Skeletal muscle satellite cell (primary cell): ENCODE results near the gene FAM72A. TPM values are rescaled to one million over a fixed set of nuclear protein-coding genes. Genes with fewer than 3 reads are reported as not detected.
"Not testable (repeated sequence)": the region's sequence is repeated elsewhere in the genome, so short reads cannot be mapped to it uniquely, and the experiment has no call there.

Experiments used
- H3K27me3 ChIP-seq: 2 replicates; pipeline ENCODE4 v1.7.0; 2013; ENCODE audit warnings: low read length; ENCODE audit not compliant: control insufficient read depth, insufficient read depth
- H3K36me3 ChIP-seq: 2 replicates; pipeline ENCODE4 v1.7.0; 2013; ENCODE audit warnings: mild to moderate bottlenecking, control low read depth, low read length; ENCODE audit not compliant: insufficient read depth
- H3K4me1 ChIP-seq: 2 replicates; pipeline ENCODE4 v1.7.0; 2013; ENCODE audit warnings: low read length; ENCODE audit not compliant: control insufficient read depth, insufficient read depth
- H3K4me2 ChIP-seq: 2 replicates; pipeline ENCODE4 v1.7.0; 2013; ENCODE audit warnings: mild to moderate bottlenecking, low read length
- H3K4me3 ChIP-seq: 2 replicates; pipeline ENCODE4 v1.7.0; 2013; ENCODE audit warnings: low read length
- H3K9ac ChIP-seq: 2 replicates; pipeline ENCODE4 v1.7.0; 2013; ENCODE audit warnings: mild to moderate bottlenecking, low read depth, low read length, moderate library complexity
- H3K9me3 ChIP-seq: replicated peaks from 2 replicates; pipeline ENCODE4 v1.7.0; 2013; ENCODE audit warnings: mild to moderate bottlenecking, control low read depth, low read length
- total RNA-seq: library from RNA; depleted of rRNA; stranded (reverse); fragments of >200 nt; gene quantifications from 2 replicates; pipeline ENCODE4 v1.2.3, GENCODE V29; 2012; rRNA removed

The FAM72A gene
- 2.4 and 5.3 TPM in 2 replicates for total RNA-seq

DNA sequence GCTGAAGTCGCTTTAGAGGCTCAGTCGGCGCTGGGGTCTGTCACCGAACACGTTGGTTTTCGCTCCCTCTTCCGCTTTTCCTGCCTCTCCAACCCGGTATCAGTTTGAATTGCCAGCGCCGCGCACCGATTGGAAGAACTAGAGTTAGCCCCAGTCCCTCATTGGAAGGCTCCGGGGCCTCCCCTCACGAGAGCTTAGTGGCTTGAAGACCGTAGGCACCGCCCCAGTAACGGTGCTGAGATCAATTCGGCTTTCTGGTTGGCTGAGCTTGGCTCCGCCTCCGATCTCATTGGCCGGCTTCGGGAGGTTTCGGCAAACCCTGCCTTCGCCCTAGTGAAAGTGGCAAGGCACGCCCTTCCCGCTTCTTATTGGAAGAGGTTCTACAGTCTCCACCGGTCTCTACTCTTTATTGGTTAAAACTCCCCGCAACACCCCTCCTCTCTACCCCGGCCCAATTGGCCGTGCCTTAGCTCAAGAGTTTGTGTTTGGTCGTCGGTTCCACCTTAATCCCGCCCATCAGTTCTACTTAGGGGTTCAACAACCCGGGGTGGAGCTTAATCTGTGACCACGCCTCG, at the start of gene FAM72A:
Gene FAM72A (minus strand): TSS at position 51 of the 575 bp plus-strand sequence. CDS start 814 bp downstream, outside the sequence.
- not testable (repeated sequence) for H3K27me3 ChIP-seq, H3K9me3 ChIP-seq, H3K36me3 ChIP-seq, H3K4me1 ChIP-seq
- peak within 1 kb of the TSS; percentile 66 for H3K4me2 ChIP-seq
- H3K4me3 ChIP-seq: peak within 1 kb of the TSS; percentile 68
- peak within 1 kb of the TSS; percentile 70 for H3K9ac ChIP-seq

GRCh38 chr1:206250953-206251681, 48.5 kb upstream of the FAM72A start:
- not testable (repeated sequence) for H3K4me2 ChIP-seq, H3K27me3 ChIP-seq, H3K9ac ChIP-seq, H3K4me3 ChIP-seq, H3K9me3 ChIP-seq, H3K4me1 ChIP-seq, H3K36me3 ChIP-seq

DNA sequence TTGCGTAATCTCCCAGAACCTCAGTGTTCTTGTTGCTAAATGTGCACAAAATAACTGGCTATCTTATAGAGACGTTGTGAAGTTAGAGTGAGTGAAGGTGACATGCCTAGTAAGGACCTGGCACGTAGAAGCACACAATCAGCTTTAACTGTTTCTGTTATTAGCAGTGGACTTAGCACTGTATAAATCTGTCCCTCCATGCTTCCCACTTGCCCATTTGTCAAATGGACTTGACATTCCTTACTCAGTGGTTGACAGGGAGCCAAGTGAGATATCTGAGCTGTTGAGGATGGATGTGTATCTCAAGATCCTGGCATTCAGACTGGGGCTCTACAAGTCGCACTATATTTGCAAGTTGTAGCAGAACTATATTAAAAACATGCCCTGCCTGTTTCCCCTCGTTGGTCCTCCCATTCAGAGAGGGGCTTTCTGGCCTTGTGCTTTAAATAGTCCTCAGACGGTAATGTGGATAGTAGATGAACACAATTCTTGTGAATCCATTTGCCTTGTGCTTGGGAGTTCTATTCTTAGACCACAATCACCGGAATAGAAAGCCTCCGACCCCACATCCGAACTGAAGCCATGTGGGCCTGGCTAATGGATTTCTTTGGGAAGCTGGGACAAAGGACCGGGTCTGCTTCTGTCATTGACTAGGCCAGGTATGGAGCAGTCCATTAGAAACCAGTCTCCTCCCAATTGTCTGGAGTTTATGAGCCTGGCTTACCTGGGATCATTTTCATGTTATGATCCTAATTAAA, 43.7 kb upstream of the FAM72A start:
- not testable (repeated sequence) for H3K4me1 ChIP-seq, H3K9me3 ChIP-seq, H3K4me3 ChIP-seq, H3K9ac ChIP-seq, H3K4me2 ChIP-seq, H3K36me3 ChIP-seq, H3K27me3 ChIP-seq

- H3K36me3 ChIP-seq, H3K27me3 ChIP-seq, H3K4me2 ChIP-seq, H3K4me1 ChIP-seq, H3K9me3 ChIP-seq, H3K9ac ChIP-seq, H3K4me3 ChIP-seq: not testable (repeated sequence)
These were observed 42.8 kb upstream of the FAM72A start for GRCh38 chr1:206245479-206245878.

- not testable (repeated sequence) for H3K4me1 ChIP-seq, H3K9ac ChIP-seq
These were observed 40.7 kb upstream of the FAM72A start for GRCh38 chr1:206243335-206243734.

DNA sequence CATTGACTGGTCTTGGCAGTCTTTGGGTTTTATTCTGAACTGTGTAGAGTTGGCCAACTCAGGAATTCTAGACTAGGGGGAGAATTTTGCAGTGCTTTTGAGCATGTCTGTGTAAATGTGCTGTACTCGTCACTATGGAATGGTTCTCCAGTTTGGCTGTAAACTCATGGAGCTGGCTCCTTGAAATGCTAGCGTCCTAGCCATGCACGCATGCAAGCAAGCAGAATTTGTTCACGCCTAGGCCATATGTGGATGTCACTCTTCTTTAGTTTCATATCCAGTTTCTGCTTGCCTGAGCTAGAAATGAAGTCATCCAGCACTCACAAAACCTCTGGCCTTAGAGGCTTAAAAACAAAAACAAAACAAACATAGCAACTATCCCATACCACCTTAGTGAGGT, 37.6 kb upstream of the FAM72A start:
- not testable (repeated sequence) for H3K9me3 ChIP-seq, H3K4me2 ChIP-seq, H3K4me3 ChIP-seq, H3K4me1 ChIP-seq, H3K36me3 ChIP-seq, H3K27me3 ChIP-seq, H3K9ac ChIP-seq

More at GRCh38 chr1:206243335-206243734, 40.7 kb upstream of the FAM72A start:
- not testable (repeated sequence) for H3K9me3 ChIP-seq, H3K27me3 ChIP-seq, H3K4me2 ChIP-seq, H3K4me3 ChIP-seq, H3K36me3 ChIP-seq

DNA sequence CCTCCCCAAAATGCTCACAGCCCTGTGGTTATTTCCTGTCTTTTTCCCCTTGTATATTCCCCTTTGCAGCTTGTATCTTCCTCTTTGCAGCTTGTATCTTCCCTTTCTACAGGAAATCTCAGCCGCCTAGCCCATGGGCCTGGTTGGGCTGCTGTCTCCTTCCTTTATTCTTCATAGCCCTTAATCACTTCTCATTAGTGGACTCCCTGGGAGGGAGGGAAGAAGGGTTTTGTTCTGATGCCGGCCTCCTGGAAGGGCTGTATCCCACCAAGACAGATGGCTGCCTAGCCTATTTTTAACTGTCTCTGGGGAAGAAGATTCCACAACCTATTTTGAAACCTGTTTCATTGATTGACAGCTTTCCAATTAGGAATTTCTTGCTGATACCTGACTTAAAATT, 32.6 kb upstream of the FAM72A start:
- not testable (repeated sequence) for H3K27me3 ChIP-seq

GRCh38 chr1:206234189-206234916, 31.7 kb upstream of the FAM72A start:
- H3K36me3 ChIP-seq, H3K27me3 ChIP-seq, H3K4me3 ChIP-seq: not testable (repeated sequence)

More for the DNA sequence above, 32.6 kb upstream of the FAM72A start:
- not testable (repeated sequence) for H3K4me1 ChIP-seq, H3K4me2 ChIP-seq, H3K9me3 ChIP-seq, H3K9ac ChIP-seq, H3K36me3 ChIP-seq, H3K4me3 ChIP-seq

GRCh38 chr1:206232970-206233645, 30.5 kb upstream of the FAM72A start:
- H3K9me3 ChIP-seq, H3K4me1 ChIP-seq, H3K27me3 ChIP-seq, H3K9ac ChIP-seq, H3K36me3 ChIP-seq, H3K4me2 ChIP-seq, H3K4me3 ChIP-seq: not testable (repeated sequence)

More at GRCh38 chr1:206234189-206234916, 31.7 kb upstream of the FAM72A start:
- not testable (repeated sequence) for H3K9me3 ChIP-seq, H3K4me2 ChIP-seq, H3K4me1 ChIP-seq, H3K9ac ChIP-seq

- H3K9ac ChIP-seq, H3K9me3 ChIP-seq, H3K4me1 ChIP-seq, H3K36me3 ChIP-seq, H3K27me3 ChIP-seq, H3K4me2 ChIP-seq, H3K4me3 ChIP-seq: not testable (repeated sequence)
These were observed 29.4 kb upstream of the FAM72A start for GRCh38 chr1:206231989-206232388.

DNA sequence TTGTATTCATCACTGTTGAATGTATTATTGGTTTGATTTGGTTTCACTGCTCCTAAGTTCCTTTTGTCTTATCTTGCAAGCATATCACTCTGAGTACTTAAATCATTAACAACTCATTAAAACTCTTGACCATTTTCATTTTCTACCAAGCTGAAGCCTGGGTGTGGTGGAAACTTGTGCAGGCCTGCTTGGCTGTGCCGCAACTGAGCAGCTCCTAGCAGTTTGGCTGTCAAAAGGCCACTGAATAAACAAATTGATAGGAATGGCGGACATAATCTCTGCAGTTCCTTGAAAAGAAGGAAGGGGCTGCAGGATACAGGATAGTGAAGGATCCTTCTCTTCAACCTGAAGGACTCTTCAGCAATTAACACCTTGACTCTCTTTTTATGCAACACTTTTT, 26.6 kb upstream of the FAM72A start:
- not testable (repeated sequence) for H3K4me3 ChIP-seq, H3K9me3 ChIP-seq, H3K9ac ChIP-seq, H3K36me3 ChIP-seq, H3K4me1 ChIP-seq, H3K4me2 ChIP-seq, H3K27me3 ChIP-seq
